HepG2 (cell line): ENCODE data around the gene TCF7L2. TPM values are rescaled to one million over a fixed set of nuclear protein-coding genes. Genes with fewer than 3 reads are reported as not detected.

ENCODE experiments used
- ATAC-seq: fragments of 200-7000 bp; cut with Tn5 transposase; 3 replicates; pipeline ENCODE4 v1.9.1; 2020; ENCODE audit warnings: mild to moderate bottlenecking, moderate library complexity
- BruUV-seq: library from RNA; stranded (reverse); fragments of 400-500 nt; replicated peaks from 2 replicates; lab custom pipeline; 2021; lab: Mats Ljungman, UMichigan
- CTCF ChIA-PET: fragments of 300-600 bp; formaldehyde crosslinking; extraction: SDS; loops from one replicate; lab custom pipeline; 2021; ENCODE audit warnings: low total read pairs, inconsistent platforms, low intra/inter-chr PET ratio; lab: Yijun Ruan, JAX
- POLR2A ChIA-PET: fragments of 350-600 bp; sonication (Branson Sonifier 250); formaldehyde crosslinking; loops from one replicate; lab custom pipeline; 2020; ENCODE audit warnings: antibody characterized with exemption, inconsistent platforms; lab: Yijun Ruan, JAX
- DNase-seq: peaks from one replicate; pipeline ENCODE4 v3.0.0-alpha.2; 2015; ENCODE audit warnings: low spot score
- FAIRE-seq: peaks from 3 replicates; lab custom pipeline; 2011; peaks lifted over from hg19 to GRCh38; lab: Jason Lieb, UNC
- H2AFZ ChIP-seq: one replicate; pipeline ENCODE4 v1.6.1; 2011; ENCODE audit warnings: low read length, inconsistent platforms
- H3K27ac ChIP-seq: fragments of 300-600 bp; 3 replicates; pipeline ENCODE4 v1.8.0; 2011; ENCODE audit warnings: mixed run types, mild to moderate bottlenecking, mixed read lengths, low read length, inconsistent platforms; ENCODE audit not compliant: insufficient read depth; ENCODE audit errors: extremely low read length
- H3K27me3 ChIP-seq, 2 experiments: fragments of 200-600 bp in 1 of 2; 2 replicates in 1 of 2; 3 replicates in 1 of 2; pipeline versions ENCODE4 v1.6.0 to v1.8.0; 2011; ENCODE audit warnings: low read length in 2 of 2, mild to moderate bottlenecking in 2 of 2, moderate library complexity in 2 of 2, inconsistent platforms in 1 of 2; ENCODE audit not compliant: insufficient read depth in 2 of 2, control insufficient read depth in 1 of 2
- H3K36me3 ChIP-seq, 2 experiments: fragments of 200-600 bp in 1 of 2; replicated peaks in 1 of 2; 2 replicates in 1 of 2; 3 replicates in 1 of 2; pipeline versions ENCODE4 v1.5.1 to v1.8.0; 2011; ENCODE audit warnings: low read length in 2 of 2, inconsistent platforms in 1 of 2; ENCODE audit not compliant: insufficient read depth in 2 of 2, control insufficient read depth in 1 of 2
- H3K4me1 ChIP-seq: 2 replicates; pipeline ENCODE4 v1.5.1; 2012; ENCODE audit warnings: low read length, inconsistent platforms; ENCODE audit not compliant: insufficient read depth
- H3K4me2 ChIP-seq: 2 replicates; pipeline ENCODE4 v1.6.0; 2011; ENCODE audit warnings: low read depth, low read length, inconsistent platforms
- H3K4me3 ChIP-seq, 3 experiments: fragments of 200-600 bp in 1 of 3; sonication (generic), shearing (Covaris generic) in 1 of 3; replicated peaks in 1 of 3; 2 replicates each; pipeline ENCODE4 v1.5.1; 2011 to 2016; ENCODE audit warnings: low read length in 3 of 3, inconsistent platforms in 2 of 3, low read depth in 2 of 3, mild to moderate bottlenecking in 2 of 3, control low read depth in 1 of 3, mixed read lengths in 1 of 3; ENCODE audit not compliant: insufficient read depth in 1 of 3
- H3K79me2 ChIP-seq: one replicate; pipeline ENCODE4 v1.6.1; 2011; ENCODE audit warnings: low read length, inconsistent platforms; ENCODE audit not compliant: insufficient read depth
- H3K9ac ChIP-seq: 2 replicates; pipeline ENCODE4 v1.6.0; 2011; ENCODE audit warnings: mild to moderate bottlenecking, low read depth, low read length, inconsistent platforms; ENCODE audit not compliant: insufficient read depth
- H3K9me3 ChIP-seq: 2 replicates; pipeline ENCODE4 v1.5.1; 2012; ENCODE audit warnings: mild to moderate bottlenecking, low read length
- H4K20me1 ChIP-seq: 2 replicates; pipeline ENCODE4 v1.6.0; 2011; ENCODE audit warnings: inconsistent platforms, mild to moderate bottlenecking, low read length, moderate library complexity; ENCODE audit not compliant: insufficient read depth
- CC2D1A ChIP-seq: sonication (generic); formaldehyde crosslinking; IDR thresholded peaks from 2 replicates; pipeline ENCODE4 v1.8.1; 2023; ENCODE audit warnings: mild to moderate bottlenecking, missing genetic modification reagents
- MBD4 ChIP-seq: IDR thresholded peaks from 2 replicates; pipeline ENCODE4 v1.6.1; 2012; ENCODE audit warnings: low read length, inconsistent platforms, borderline replicate concordance
- REL ChIP-seq: sonication (generic); formaldehyde crosslinking; conservative IDR thresholded peaks from 2 replicates; pipeline ENCODE4 v1.8.0; 2022; ENCODE audit warnings: mild to moderate bottlenecking, missing genetic modification reagents, moderate library complexity
- RERE ChIP-seq: IDR thresholded peaks from 2 replicates; pipeline ENCODE4 v1.6.1; 2016; ENCODE audit warnings: low read depth, missing genetic modification reagents, missing compliant biosample characterization
- WGBS: methylation state at CpG from one replicate; pipeline ENCODE4 v1.1.6; 2017; ENCODE audit warnings: low lambda C conversion rate; 5-methylcytosine and 5-hydroxymethylcytosine counted together
- in situ Hi-C: cut with HindIII; loops from 2 replicates; pipeline ENCODE4 v1.10.0; 2017; ENCODE audit warnings: low pct_unique_long_range_greater_than_20kb; ENCODE audit not compliant: extremely low pct_ligation_motif_present
- intact Hi-C: fragments of 100-400 bp; cut with micrococcal nuclease; formaldehyde crosslinking; loops from one replicate; pipeline ENCODE4 v1.10.0; 2022; ENCODE audit not compliant: unreplicated experiment
- polyA plus RNA-seq, 8 experiments: library from polyadenylated mRNA; depleted of rRNA in 3 of 8; stranded (reverse) in 7 of 8; unstranded in 1 of 8; fragments of >200 nt; fragmentation: Illumina TruSeq in 4 of 8; extraction: Trizol in 4 of 8; gene quantifications; 2 replicates each; pipeline versions ENCODE4 v1.2.1 to v1.2.3, GENCODE V29; 2011 to 2016; ENCODE audit warnings: low read depth in 4 of 8, missing spikeins in 1 of 8, mixed read lengths in 1 of 8; ENCODE audit not compliant: insufficient read depth in 1 of 8
- total RNA-seq, 5 experiments: library from RNA; depleted of rRNA; stranded (reverse); fragments of >200 nt; fragmentation: Illumina TruSeq; extraction: Trizol; gene quantifications; 2 replicates each; pipeline ENCODE4 v1.2.3, GENCODE V29; 2016; ENCODE audit warnings: low read depth in 1 of 5

TCF7L2 gene
- total and polyA plus RNA-seq, 2 of the 13 experiments (the other 11 are each of a cell fraction or from before 2014, with no cell fraction given): 3.9 to 13.7 TPM

GRCh38 chr10:113127901-113128283 lies 177.8 kb downstream of the TCF7L2 start:
- BruUV-seq: no TSS peak
- H3K4me2 ChIP-seq: no peak overlapping the region
- H3K27me3 ChIP-seq: no peaks in the 10 kb centered on the region
- ChIA-PET POLR2A (interaction anchor here (0.6 kb wide), 1 partner anchor 34 kb away, joined by 4 read pairs; no protein-coding TSS in a partner anchor), CTCF (no interaction called here)
- in situ Hi-C loops (no loop called here), intact Hi-C loops (loop anchor here (10.0 kb wide), 1 partner anchor 257 kb away; no protein-coding TSS in a partner anchor)
- peaks cover 0 to 8% of the 10 kb centered on the region in 2 experiments; a peak in 4 of 5 replicates for H3K36me3 ChIP-seq
- H4K20me1 ChIP-seq: peaks cover 40% of the 10 kb centered on the region
- peaks cover 33% of the 10 kb centered on the region for H3K79me2 ChIP-seq
- no peak overlapping the region for H3K9ac ChIP-seq
- 97% methylated on average over 6 of the region's 6 CpGs for whole genome bisulfite sequencing
- no peak overlapping the region for H3K4me3 ChIP-seq
- H3K9me3 ChIP-seq: no peaks in the 10 kb centered on the region
- FAIRE-seq (no peak), DNase-seq (no peak), ATAC-seq (no peak)
- no peak overlapping the region for H2AFZ ChIP-seq
- H3K27ac ChIP-seq: no peak overlapping the region
- H3K4me1 ChIP-seq: peaks cover 34% of the 10 kb centered on the region
- TF ChIP-seq REL (CRISPR knock-in tag): no peak

GRCh38 chr10:113128450-113129070 lies 178.5 kb downstream of the TCF7L2 start:
- H2AFZ ChIP-seq: no peak overlapping the region
- no peak for ATAC-seq
- H3K4me3 ChIP-seq: no peak overlapping the region
- H3K4me1 ChIP-seq: peaks cover 34% of the 10 kb centered on the region
- peaks cover 0 to 14% of the 10 kb centered on the region in 2 experiments; a peak in 4 of 5 replicates for H3K36me3 ChIP-seq
- H3K79me2 ChIP-seq: peaks cover 27% of the 10 kb centered on the region
- peaks cover 41% of the 10 kb centered on the region for H4K20me1 ChIP-seq
- TF ChIP-seq CC2D1A (no peak), MBD4 (no peak), RERE (CRISPR knock-in tag) (no peak)
- TF ChIP-seq, all 625 proteins: peak for 0
- Histone ChIP-seq H3K9me3 (no peaks in the 10 kb centered on the region), H3K9ac (no peak overlapping the region), H3K27me3 (no peaks in the 10 kb centered on the region), H3K4me2 (no peak overlapping the region), H3K27ac (no peak overlapping the region)
- DNase-seq (no peak), FAIRE-seq (no peak)
- in situ Hi-C loops (no loop called here), intact Hi-C loops (loop anchor here (10.0 kb wide), 1 partner anchor 256 kb away; no protein-coding TSS in a partner anchor)
- WGBS: 91% methylated on average over 11 of the region's 11 CpGs
- ChIA-PET CTCF (no interaction called here), POLR2A (no interaction called here)
- BruUV-seq: no TSS peak
